Neural crest cell (in vitro differentiated cells): ENCODE data around the gene CHRNG. TPM values are rescaled to one million over a fixed set of nuclear protein-coding genes. Genes with fewer than 3 reads are reported as not detected.
A peak's percentile ranks its signal among the peaks of the same experiment; 100 is the strongest.

Experiments
- DNase-seq: peaks from one replicate; pipeline ENCODE4 v3.0.0; 2021; ENCODE audit warnings: low read depth, mixed read lengths, low spot score
- H3K27ac Mint-ChIP-seq: one replicate; pipeline ENCODE4 v1.8.0; 2021; ENCODE audit warnings: mild to moderate bottlenecking, mixed read lengths; ENCODE audit not compliant: unreplicated experiment
- H3K27me3 Mint-ChIP-seq: 2 replicates; pipeline ENCODE4 v1.8.0; 2021; ENCODE audit warnings: low read depth, mild to moderate bottlenecking, mixed read lengths
- H3K36me3 Mint-ChIP-seq: 2 replicates; pipeline ENCODE4 v1.8.0; 2021; ENCODE audit warnings: low read depth, mild to moderate bottlenecking, mixed read lengths
- H3K4me1 Mint-ChIP-seq: 2 replicates; pipeline ENCODE4 v1.8.0; 2021; ENCODE audit warnings: mixed read lengths
- H3K4me3 Mint-ChIP-seq: one replicate; pipeline ENCODE4 v1.8.0; 2021; ENCODE audit warnings: mild to moderate bottlenecking, mixed read lengths
- H3K9me3 Mint-ChIP-seq: 2 replicates; pipeline ENCODE4 v1.8.0; 2021; ENCODE audit warnings: mixed read lengths
- CTCF ChIP-seq: fragments of 200-600 bp; sonication (generic); conservative IDR thresholded peaks from 2 replicates; pipeline ENCODE4 v1.5.0; 2021; ENCODE audit warnings: antibody characterized with exemption, mild to moderate bottlenecking
- total RNA-seq: library from RNA; stranded (reverse); gene quantifications from 2 replicates; pipeline ENCODE4 v1.2.1, GENCODE V29; 2021

The CHRNG gene
- total RNA-seq, 1 donor from 2014 or later, result not detected

GRCh38 chr2:232587512-232587911 is 48.0 kb downstream of the CHRNG start:
- no peaks in the 10 kb centered on the region for H3K4me1 Mint-ChIP-seq
- no peak for DNase-seq
- H3K36me3 Mint-ChIP-seq, result peaks cover 19% of the 10 kb centered on the region
- H3K9me3 Mint-ChIP-seq, result no peaks in the 10 kb centered on the region
- no peak overlapping the region for H3K4me3 Mint-ChIP-seq
- no peak for TF ChIP-seq CTCF
- H3K27ac Mint-ChIP-seq, result peak overlapping the region; percentile 1
- H3K27me3 Mint-ChIP-seq, result no peaks in the 10 kb centered on the region

GRCh38 chr2:232588031-232588430 is 48.5 kb downstream of the CHRNG start:
- no peak for TF ChIP-seq CTCF
- H3K4me3 Mint-ChIP-seq, result no peak overlapping the region
- no peaks in the 10 kb centered on the region for H3K27me3 Mint-ChIP-seq
- DNase-seq, result no peak
- H3K36me3 Mint-ChIP-seq, result peaks cover 17% of the 10 kb centered on the region
- H3K4me1 Mint-ChIP-seq, result no peaks in the 10 kb centered on the region
- H3K27ac Mint-ChIP-seq, result no peak overlapping the region
- H3K9me3 Mint-ChIP-seq, result no peaks in the 10 kb centered on the region

- Mint-ChIP-seq H3K27ac (peak overlapping the region; percentile 52), H3K4me3 (no peak overlapping the region), H3K27me3 (no peaks in the 10 kb centered on the region), H3K36me3 (peaks cover 11% of the 10 kb centered on the region), H3K9me3 (no peaks in the 10 kb centered on the region), H3K4me1 (no peaks in the 10 kb centered on the region)
- no peak for TF ChIP-seq CTCF
- no peak for DNase-seq
Measured at GRCh38 chr2:232588680-232589585, 49.4 kb downstream of the CHRNG start.

- no peak for TF ChIP-seq CTCF
- no peaks in the 10 kb centered on the region for H3K36me3 Mint-ChIP-seq
- H3K9me3 Mint-ChIP-seq, result no peaks in the 10 kb centered on the region
- no peaks in the 10 kb centered on the region for H3K4me1 Mint-ChIP-seq
- H3K4me3 Mint-ChIP-seq, result no peak overlapping the region
- no peak overlapping the region for H3K27ac Mint-ChIP-seq
- no peak for DNase-seq
- H3K27me3 Mint-ChIP-seq, result no peaks in the 10 kb centered on the region
Measured at GRCh38 chr2:232592772-232593395, 53.4 kb downstream of the CHRNG start.

GRCh38 chr2:232593982-232594381 is 54.5 kb downstream of the CHRNG start:
- H3K4me1 Mint-ChIP-seq, result no peaks in the 10 kb centered on the region
- H3K27ac Mint-ChIP-seq, result no peak overlapping the region

More at GRCh38 chr2:232593982-232594381, 54.5 kb downstream of the CHRNG start:
- Mint-ChIP-seq H3K36me3 (no peaks in the 10 kb centered on the region), H3K27me3 (no peaks in the 10 kb centered on the region), H3K9me3 (no peaks in the 10 kb centered on the region), H3K4me3 (no peak overlapping the region)
- DNase-seq, result no peak
- TF ChIP-seq CTCF, result no peak

Other genes starting within 250 kb of the CHRNG start
- not detected in 2 replicates for gene ALPP, start 160.9 kb upstream of the CHRNG start, total RNA-seq
- not detected in 2 replicates for gene ALPG, start 132.8 kb upstream of the CHRNG start, total RNA-seq
- gene ALPI, start 83.5 kb upstream of the CHRNG start, total RNA-seq, result not detected in 2 replicates
- gene ECEL1, start 51.9 kb upstream of the CHRNG start, total RNA-seq, result 42.9 and 43.9 TPM in 2 replicates
- 52.4 and 54.2 TPM in 2 replicates for gene PRSS56, start 19.3 kb upstream of the CHRNG start, total RNA-seq
- gene CHRND, start 13.5 kb upstream of the CHRNG start, total RNA-seq, result 4.1 and 5.8 TPM in 2 replicates
- gene TIGD1, start 10.9 kb downstream of the CHRNG start, total RNA-seq, result 11.8 and 12.8 TPM in 2 replicates
- 85.7 and 89.0 TPM in 2 replicates for gene EIF4E2, start 11.0 kb downstream of the CHRNG start, total RNA-seq
- gene EFHD1, start 93.9 kb downstream of the CHRNG start, total RNA-seq, result 4.1 and 4.7 TPM in 2 replicates
- 70.3 and 71.4 TPM in 2 replicates for gene GIGYF2, start 157.6 kb downstream of the CHRNG start, total RNA-seq
- not detected in 2 replicates for gene KCNJ13, start 236.9 kb downstream of the CHRNG start, total RNA-seq